IPS-18c (cell line): ENCODE data around the gene CHEK2.
"Not testable (repeated sequence)": the region's sequence is repeated elsewhere in the genome, so short reads cannot be mapped to it uniquely, and the experiment has no call there.

Source experiments
- H3K4me3 ChIP-seq: 2 replicates; pipeline ENCODE4 v1.7.0; 2013; ENCODE audit warnings: low read depth, mild to moderate bottlenecking, low read length, moderate library complexity; ENCODE audit not compliant: insufficient read depth
- H3K9me3 ChIP-seq: one replicate; pipeline ENCODE4 v1.6.1; 2013; ENCODE audit warnings: mild to moderate bottlenecking, low read length, moderate library complexity; ENCODE audit not compliant: control insufficient read depth, insufficient read depth

CHEK2 gene

DNA sequence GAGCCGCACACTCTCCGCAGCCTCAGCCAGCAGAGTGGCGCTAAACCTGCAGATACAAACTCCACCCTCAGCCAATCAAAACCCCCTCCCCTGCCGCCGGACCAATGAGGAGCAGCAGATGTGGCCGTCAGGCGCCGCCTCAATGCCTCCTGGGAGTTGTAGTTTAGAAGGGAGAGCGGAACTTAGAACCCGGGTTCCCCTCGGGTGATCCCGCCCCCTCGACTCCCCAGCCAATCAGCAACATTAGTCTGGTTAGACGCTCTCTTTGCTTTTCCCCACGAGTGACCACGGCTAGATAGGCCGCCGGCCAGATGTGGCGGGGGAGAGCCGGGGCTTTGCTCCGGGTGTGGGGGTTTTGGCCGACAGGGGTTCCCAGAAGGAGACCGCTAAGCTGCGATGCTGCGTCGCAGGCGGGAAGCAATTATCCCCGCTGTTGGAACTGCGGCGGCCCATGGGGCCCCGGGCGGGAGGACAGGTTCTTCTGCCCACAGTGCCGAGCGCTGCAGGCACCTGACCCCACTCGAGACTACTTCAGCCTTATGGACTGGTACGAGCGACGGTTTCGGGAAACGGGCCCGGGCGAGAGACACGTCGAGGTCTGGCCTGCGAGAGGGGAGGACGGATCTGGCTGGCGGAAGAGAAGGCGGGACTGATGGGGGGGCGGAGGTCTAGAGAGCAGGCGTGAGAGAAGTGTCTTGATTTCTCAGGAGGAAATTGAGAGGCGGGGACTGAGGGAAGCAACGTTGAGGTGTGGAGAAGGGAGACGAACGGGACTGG lies at the start of gene CHEK2, which contains the start of gene HSCB:
TSS of gene CHEK2 (minus strand) at position 36 of the 777 bp plus-strand sequence. CDS start 7,099 bp downstream, outside the sequence.
TSS of gene HSCB (plus strand) at position 255 of the 777 bp plus-strand sequence. CDS start at position 312, 57 bp downstream.
- H3K4me3 ChIP-seq, result peak within 1 kb of the TSS; percentile 100
- H3K9me3 ChIP-seq, result no peaks in the 10 kb centered on the region

DNA sequence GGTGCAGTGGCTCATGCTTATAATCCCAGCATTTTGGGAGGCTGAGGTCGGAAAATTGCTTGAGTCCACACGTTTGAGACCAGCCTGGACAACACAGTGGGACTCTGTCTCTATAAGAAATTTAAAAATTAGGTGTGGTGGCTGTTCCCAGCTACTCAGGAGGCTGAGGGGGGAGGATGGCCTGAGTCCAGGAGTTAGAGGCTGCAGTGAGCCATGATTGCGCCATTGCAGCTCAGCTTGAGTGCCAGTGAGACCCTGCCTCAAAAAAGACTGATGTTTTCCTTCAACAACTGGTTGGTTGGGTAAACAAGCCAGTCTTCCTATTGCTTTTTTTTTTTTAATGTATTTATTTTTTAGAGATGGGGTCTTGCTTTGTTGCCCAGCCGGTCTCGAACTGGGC lies 49.5 kb upstream of the CHEK2 start:
- H3K4me3 ChIP-seq, result no peak overlapping the region
- no peaks in the 10 kb centered on the region for H3K9me3 ChIP-seq

DNA sequence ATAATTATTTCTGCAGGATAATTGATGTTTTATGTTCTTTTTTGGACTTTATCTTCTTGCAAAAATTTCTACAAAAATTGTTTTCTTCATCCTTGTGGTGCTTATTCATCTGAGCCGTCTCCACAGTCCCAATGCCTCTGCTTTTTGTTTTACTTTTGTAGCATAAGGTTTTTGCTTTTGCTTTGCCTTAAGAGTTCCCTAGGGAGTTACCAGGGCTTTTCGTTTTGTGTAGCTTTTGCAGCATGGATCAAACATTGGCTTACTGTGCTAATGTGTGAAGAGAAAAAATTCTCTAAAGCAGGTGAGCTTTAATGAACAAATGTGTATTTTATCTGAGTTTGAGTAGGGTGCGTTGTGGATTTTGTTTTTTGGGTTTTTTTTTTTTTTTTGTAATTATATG lies 47.0 kb upstream of the CHEK2 start:
- Histone ChIP-seq H3K9me3 (no peaks in the 10 kb centered on the region), H3K4me3 (no peak overlapping the region)

DNA sequence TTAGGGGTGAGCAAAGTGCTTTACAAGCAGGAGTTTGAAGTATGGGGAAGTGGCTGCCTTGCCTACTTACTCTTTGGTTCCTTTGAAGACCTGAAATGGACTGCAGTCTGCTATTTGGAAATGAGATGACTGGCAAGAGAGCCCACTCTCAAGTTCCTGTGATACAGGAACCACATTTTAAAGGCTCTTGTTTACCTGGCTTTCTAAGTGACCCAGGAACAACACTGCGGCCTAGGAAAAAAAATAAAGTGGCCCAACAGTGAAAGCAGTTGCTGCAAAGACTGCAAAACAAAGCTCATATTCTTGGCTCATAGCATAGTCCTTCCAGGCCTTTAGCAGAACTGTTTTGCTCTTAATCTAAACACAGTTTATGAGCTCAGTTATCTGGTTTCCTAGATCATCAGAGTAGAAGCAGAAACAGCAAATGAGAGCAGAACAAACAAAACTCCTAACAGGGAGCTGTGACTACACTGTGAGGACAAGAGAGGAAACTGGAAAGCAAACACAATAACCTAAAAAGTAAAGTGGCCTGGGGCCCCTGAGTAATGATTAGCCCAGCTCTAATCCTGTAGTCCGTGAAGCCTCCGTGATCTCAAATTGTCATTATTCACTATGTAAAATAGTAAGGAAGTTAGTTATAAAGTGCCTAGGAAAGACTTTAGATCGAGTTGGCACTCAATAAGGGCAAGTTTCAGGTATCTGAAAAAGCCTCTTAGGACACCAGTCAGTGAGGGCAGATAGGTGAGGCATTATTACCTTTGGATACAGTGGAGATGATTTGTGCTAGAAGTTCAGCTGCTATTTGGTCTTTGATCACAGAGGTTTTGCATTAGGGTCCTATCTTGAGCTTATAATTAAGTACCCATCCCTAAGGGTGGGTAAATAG lies 42.4 kb upstream of the CHEK2 start:
- Histone ChIP-seq H3K9me3 (no peaks in the 10 kb centered on the region), H3K4me3 (no peak overlapping the region)

DNA sequence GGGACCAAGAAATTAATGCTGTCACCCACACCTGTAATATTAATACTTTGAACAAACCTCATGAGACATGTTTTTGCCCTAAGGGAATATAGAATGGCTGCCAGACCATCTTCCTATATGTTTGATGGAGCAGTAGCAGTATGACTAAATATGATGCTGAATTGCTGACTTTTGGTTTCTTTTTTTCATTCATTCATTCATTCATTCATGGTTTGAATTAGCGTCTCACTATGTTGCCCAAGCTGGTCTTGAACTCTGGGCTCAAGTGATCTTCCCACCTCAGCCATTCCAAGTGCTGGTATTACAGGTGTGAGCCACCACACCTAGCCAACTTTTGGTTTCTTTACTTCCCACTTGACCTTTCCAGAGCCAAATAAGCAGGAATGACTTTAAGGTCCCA lies 38.7 kb upstream of the CHEK2 start:
- H3K9me3 ChIP-seq, result no peaks in the 10 kb centered on the region
- H3K4me3 ChIP-seq, result no peak overlapping the region

DNA sequence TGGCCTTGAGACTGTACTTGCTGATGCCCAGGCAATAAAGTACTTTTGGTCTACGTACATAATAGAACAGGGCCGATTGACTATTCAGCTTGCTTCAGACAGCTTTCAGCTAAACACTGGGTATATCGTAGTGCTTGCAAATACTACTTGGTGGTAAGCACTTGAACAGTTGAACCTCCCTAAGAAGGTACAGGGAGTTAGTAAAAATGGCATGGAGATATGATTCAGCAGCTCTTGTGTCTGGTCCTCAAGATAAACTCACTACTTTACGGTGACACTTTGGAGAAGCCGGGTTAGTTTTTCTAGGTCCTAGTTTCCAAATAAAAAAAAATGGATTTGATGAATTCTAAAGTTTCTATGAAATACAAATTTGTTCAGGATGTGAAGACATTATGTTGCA lies 38.2 kb upstream of the CHEK2 start:
- no peak overlapping the region for H3K4me3 ChIP-seq
- no peaks in the 10 kb centered on the region for H3K9me3 ChIP-seq

DNA sequence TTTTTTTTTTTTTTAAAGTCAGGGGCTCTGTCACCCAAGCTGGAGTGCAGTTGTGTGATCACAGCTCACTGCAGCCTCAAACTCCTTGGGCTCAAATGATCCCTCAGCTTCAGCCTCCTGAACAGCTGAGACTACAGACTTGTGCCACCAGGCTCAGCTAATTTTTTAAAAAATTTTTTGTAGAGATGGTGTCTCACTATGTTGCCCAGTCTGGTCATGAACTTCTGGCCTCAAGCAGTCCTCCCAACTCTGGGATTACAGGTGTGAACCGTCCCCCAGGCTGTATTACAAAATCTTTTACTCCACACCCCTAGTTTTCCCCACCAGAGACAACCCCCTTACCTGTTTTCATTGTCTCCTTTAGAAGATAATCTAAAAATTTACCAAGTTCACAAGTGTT lies 32.8 kb upstream of the CHEK2 start:
- Histone ChIP-seq H3K4me3 (no peak overlapping the region), H3K9me3 (peaks cover 2% of the 10 kb centered on the region)

DNA sequence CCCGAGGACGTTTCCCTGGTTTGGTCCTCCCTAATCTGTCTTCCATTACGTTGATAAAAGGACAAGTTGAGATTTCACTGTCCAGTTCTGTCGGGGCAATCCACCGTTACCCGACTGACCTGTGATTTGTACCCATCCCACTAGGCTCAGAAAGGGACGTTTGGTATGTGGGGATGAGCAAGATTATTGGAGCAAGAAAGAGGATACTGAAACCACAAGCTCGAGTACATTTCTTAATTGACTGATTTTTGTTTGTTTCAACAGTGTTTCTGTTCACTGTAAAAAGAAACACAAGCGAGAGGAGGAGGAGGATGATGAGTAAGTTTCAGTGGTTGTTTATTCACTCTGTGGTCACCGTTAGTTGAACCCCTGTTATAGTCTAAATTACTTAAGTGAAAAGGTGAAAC lies 31.8 kb upstream of the CHEK2 start:
- H3K4me3 ChIP-seq, result peak overlapping the region; percentile 83
- H3K9me3 ChIP-seq, result peaks cover 5% of the 10 kb centered on the region

DNA sequence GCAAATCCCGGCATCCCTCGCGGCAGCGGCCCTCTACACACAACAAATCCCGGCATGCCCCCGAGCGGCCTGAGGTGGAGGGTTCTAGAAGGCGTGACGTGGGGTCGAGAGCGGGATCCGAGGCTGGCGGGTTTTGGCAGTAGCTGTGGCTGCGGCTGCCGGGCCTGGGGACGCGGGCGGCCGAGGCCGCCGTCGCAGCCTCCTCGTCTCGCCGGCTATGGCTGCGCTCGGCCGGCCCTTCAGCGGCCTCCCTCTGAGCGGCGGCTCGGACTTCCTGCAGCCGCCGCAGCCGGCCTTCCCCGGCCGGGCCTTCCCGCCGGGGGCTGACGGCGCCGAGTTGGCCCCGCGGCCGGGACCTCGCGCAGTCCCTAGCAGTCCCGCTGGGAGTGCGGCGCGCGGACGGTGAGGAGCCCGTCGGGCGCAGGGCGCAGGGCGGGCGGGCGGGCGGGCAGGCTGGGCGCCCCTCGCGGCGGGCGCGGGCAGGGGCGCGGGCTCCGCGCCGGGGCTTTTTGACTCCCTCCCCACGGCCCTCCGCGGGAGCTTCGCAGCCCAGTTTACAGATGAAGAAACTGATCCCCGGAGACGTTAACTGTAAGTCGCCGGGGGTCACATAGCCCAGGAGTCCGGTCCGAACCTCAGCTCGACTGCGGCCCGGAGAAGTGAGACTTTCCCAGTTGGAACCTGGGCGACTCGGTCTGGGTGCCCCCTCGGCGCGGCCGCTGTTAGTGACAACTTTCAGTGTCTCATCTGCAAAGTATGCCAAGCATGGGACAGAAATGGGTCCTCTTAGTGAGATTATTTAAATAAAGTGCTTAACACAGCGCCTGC lies 31.2 kb upstream of the CHEK2 start, which contains the start of gene CCDC117:
TSS of gene CCDC117 (plus strand) at position 63 of the 828 bp plus-strand sequence. CDS start at position 218, 155 bp downstream.
- Histone ChIP-seq H3K9me3 (peaks cover 5% of the 10 kb centered on the region), H3K4me3 (peak within 1 kb of the TSS; percentile 83)

DNA sequence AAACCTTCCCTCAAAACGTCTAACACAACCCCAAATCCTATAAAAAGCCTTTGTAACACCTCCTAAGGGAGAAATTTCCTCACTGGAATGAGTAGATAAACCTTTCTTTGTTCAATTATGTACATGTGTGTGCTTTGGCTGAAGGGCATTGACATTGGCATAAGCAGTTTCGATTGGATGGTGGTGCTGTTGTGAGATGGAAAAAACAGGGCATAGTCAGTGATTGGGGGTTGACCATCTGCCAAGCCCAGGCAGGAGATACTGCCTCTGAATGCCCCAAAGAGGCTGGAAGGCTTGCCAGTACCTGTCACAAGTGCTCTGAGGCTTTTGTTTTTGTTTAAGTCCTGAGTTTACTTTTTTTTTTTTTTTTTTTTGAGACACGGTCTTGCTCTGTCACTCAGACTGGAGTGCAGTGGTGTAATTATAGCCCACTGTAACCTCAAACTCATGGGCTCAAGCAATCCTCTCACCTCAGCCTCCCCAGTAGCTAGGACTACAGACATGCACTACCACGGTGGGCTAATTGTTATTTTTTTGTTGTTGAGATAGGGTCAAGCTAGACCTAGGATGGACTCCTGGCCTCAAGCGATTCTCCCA lies 29.7 kb upstream of the CHEK2 start:
- Histone ChIP-seq H3K9me3 (peaks cover 5% of the 10 kb centered on the region), H3K4me3 (no peak overlapping the region)

DNA sequence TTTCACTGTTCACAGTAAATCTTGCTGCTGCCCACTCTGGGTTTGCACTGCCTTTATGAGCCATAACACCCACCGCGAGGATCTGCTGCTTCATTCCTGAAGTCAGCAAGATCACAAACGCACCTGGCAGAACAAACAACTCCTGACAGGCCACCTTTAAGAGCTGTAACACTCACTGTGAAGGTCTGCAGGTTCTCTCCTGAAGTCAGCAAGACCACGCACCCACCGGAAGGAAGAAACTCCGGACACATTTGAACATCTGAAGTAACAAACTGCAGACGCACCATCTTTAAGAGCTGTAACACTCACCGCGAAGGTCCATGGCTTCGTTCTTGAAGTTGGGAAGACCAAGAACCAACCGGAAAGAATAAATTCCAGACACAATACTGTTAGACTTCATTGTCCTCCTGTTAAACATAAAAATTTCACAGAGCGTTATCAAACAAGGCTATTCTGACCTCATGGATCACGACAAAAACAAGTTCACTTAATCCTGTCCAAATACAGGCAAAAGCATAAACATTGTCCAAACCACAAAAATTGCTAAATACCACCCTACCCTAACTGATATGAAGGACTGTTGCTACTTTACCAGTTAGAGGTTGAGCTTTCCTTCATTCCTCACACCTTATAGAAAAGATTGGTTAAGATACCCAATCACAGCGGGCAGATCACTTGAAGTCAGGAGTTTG lies 27.9 kb upstream of the CHEK2 start:
- no peak overlapping the region for H3K4me3 ChIP-seq
- peaks cover 5% of the 10 kb centered on the region for H3K9me3 ChIP-seq

DNA sequence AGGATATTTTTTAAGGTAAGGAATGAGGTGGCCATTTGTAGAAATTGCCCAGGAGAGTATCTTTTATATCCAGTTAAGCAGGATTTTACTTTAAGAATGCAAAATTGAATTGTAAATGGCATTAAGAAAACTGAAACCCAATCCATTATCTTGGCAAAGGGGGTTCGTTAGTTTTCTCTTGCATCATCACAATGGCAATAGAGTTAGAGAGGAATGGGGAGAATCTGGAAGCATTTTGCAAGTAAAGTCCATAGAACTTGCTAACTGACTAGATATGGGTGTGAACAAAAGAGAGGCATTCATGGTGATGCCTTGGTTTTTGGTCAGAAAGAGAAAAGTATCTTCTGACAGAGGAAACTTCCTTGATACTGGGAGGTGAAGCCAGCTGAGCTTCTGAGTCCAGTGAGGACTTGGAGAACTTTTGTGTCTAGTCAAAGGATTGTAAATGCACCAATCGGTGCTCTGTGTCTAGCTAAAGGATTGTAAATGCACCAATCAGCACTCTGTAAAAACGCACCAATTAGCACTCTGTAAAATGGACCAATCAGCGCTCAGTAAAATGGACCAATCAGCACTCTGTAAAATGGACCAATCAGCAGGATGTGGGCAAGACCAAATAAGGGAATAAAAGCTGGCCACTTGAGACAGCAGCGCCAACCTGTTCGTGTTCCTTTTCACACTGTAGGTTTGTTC lies 27.2 kb upstream of the CHEK2 start:
- peaks cover 5% of the 10 kb centered on the region for H3K9me3 ChIP-seq
- H3K4me3 ChIP-seq, result no peak overlapping the region

DNA sequence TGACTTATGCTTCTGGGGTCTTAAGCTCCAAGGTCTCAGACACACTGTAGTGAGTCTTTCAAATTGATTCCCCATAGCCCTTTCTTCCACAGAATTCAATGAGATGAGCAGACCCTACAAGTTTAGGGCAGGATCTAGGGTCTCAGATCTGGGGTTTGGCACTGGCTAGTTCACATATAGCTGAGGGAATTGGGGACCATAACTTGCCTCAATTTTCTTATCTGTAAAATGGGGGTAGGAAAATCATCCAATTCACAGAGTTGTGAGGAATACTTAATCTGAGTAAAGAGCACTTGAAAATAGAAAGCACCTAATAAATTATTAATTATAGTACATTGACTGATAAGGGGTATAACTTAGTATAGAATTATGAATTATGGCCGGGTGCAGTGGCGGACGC lies 25.0 kb upstream of the CHEK2 start:
- H3K9me3 ChIP-seq, result peaks cover 2% of the 10 kb centered on the region
- no peak overlapping the region for H3K4me3 ChIP-seq

DNA sequence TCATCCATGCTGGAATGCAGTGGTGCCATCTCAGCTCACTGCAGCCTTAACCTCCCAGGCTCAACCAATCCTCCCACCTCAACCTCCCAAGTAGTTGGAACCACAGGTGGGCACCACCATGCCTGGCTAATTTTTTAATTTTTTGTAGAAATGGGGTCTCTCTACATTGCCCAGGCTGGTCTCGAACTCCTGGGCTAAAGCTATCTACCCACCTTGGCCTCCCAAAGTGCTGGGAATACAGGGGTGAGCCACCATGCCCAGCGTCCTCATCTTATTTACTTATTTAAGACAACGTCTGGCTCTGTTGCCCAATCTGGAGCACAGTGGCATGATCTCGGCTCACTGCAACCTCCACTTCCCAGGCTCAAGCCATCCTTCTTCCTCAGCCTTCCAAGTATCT lies 20.4 kb upstream of the CHEK2 start:
- H3K9me3 ChIP-seq, H3K4me3 ChIP-seq: not testable (repeated sequence)

DNA sequence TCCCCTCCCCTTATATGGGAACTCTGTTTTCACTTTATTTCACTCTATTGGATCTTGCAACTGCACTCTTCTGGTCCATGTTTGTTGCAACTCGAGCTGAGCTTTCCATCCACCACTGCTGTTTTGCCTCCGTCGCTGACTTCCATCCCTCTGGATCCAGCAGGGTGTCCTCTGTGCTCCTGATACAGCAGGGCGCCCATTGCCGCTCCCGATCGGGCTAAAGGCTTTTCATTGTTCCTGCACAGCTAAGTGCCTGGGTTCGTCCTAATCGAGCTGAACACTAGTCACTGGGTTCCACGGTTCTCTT lies 19.8 kb upstream of the CHEK2 start:
- H3K9me3 ChIP-seq, result peaks cover 4% of the 10 kb centered on the region
- no peak overlapping the region for H3K4me3 ChIP-seq
